ENCODE results near the gene RAD51B.

The RAD51B gene

GRCh38 chr14:68376067-68376779, 556.6 kb downstream of the RAD51B start:
- no peak for FAIRE-seq
- DNase-seq (ENCODE audit: extremely low spot score, insufficient read length, low read depth) = no peak

GRCh38 chr14:68377006-68377405, 557.4 kb downstream of the RAD51B start:
- no peak for FAIRE-seq
- DNase-seq (ENCODE audit: extremely low spot score, insufficient read length, low read depth) = no peak

GRCh38 chr14:68377459-68377858, 557.9 kb downstream of the RAD51B start:
- no peak for DNase-seq (ENCODE audit: extremely low spot score, insufficient read length, low read depth)
- peak; percentile 90 for FAIRE-seq

- DNase-seq (ENCODE audit: extremely low spot score, insufficient read length, low read depth) (no peak), FAIRE-seq (no peak)
Observed at GRCh38 chr14:68379510-68380328, 560.1 kb downstream of the RAD51B start.

- DNase-seq (ENCODE audit: extremely low spot score, insufficient read length, low read depth) (peak; percentile 55), FAIRE-seq (peak; percentile 96)
Observed at GRCh38 chr14:68380329-68380741, 560.8 kb downstream of the RAD51B start.

- DNase-seq (ENCODE audit: extremely low spot score, insufficient read length, low read depth) (no peak), FAIRE-seq (peak; percentile 38)
Observed at GRCh38 chr14:68384335-68384734, 564.8 kb downstream of the RAD51B start.

GRCh38 chr14:68384881-68385280, 565.3 kb downstream of the RAD51B start:
- FAIRE-seq = no peak
- no peak for DNase-seq (ENCODE audit: extremely low spot score, insufficient read length, low read depth)

GRCh38 chr14:68386446-68386845, 566.9 kb downstream of the RAD51B start:
- DNase-seq (ENCODE audit: extremely low spot score, insufficient read length, low read depth) = no peak
- FAIRE-seq = no peak

- FAIRE-seq (no peak), DNase-seq (ENCODE audit: extremely low spot score, insufficient read length, low read depth) (no peak)
Observed at GRCh38 chr14:68386950-68387779, 567.6 kb downstream of the RAD51B start.

GRCh38 chr14:68389943-68390342, 570.4 kb downstream of the RAD51B start:
- FAIRE-seq (peak; percentile 63), DNase-seq (ENCODE audit: extremely low spot score, insufficient read length, low read depth) (no peak)

- no peak for FAIRE-seq
- no peak for DNase-seq (ENCODE audit: extremely low spot score, insufficient read length, low read depth)
Observed at GRCh38 chr14:68390741-68391140, 571.2 kb downstream of the RAD51B start.

- FAIRE-seq (no peak), DNase-seq (ENCODE audit: extremely low spot score, insufficient read length, low read depth) (no peak)
Observed at GRCh38 chr14:68391311-68392014, 571.9 kb downstream of the RAD51B start.

GRCh38 chr14:68392393-68393141, 573.0 kb downstream of the RAD51B start:
- DNase-seq (ENCODE audit: extremely low spot score, insufficient read length, low read depth) (no peak), FAIRE-seq (no peak)

GRCh38 chr14:68393259-68393658, 573.7 kb downstream of the RAD51B start:
- DNase-seq (ENCODE audit: extremely low spot score, insufficient read length, low read depth) (no peak), FAIRE-seq (no peak)

- DNase-seq (ENCODE audit: extremely low spot score, insufficient read length, low read depth) (no peak), FAIRE-seq (no peak)
Observed at GRCh38 chr14:68394118-68394763, 574.7 kb downstream of the RAD51B start.

GRCh38 chr14:68394764-68395143, 575.2 kb downstream of the RAD51B start:
- FAIRE-seq (no peak), DNase-seq (ENCODE audit: extremely low spot score, insufficient read length, low read depth) (no peak)

- DNase-seq (ENCODE audit: extremely low spot score, insufficient read length, low read depth) (no peak), FAIRE-seq (no peak)
Observed at GRCh38 chr14:68395604-68396003, 576.0 kb downstream of the RAD51B start.

- DNase-seq (ENCODE audit: extremely low spot score, insufficient read length, low read depth) (no peak), FAIRE-seq (no peak)
Observed at GRCh38 chr14:68396461-68396860, 576.9 kb downstream of the RAD51B start.

GRCh38 chr14:68397371-68397811, 577.8 kb downstream of the RAD51B start:
- FAIRE-seq = no peak
- no peak for DNase-seq (ENCODE audit: extremely low spot score, insufficient read length, low read depth)

Data from GM18507 (cell line).